CD4-positive, alpha-beta T cell treated with Interleukin-2 at 100 ng/mL for 4 hours (primary cell): Measurements from ENCODE around the gene IFT27.

ENCODE experiments used
- DNase-seq: peaks from one replicate; pipeline ENCODE4 v3.0.0-alpha.2; 2020; ENCODE audit warnings: low spot score

IFT27 gene

GRCh38 chr22:36725366-36726006 lies 50.4 kb downstream of the IFT27 start:
- DNase-seq = no peak

GRCh38 chr22:36724836-36725235 lies 51.1 kb downstream of the IFT27 start:
- DNase-seq = no peak

- DNase-seq = no peak
Observed at GRCh38 chr22:36722055-36722454, 53.9 kb downstream of the IFT27 start.

DNA sequence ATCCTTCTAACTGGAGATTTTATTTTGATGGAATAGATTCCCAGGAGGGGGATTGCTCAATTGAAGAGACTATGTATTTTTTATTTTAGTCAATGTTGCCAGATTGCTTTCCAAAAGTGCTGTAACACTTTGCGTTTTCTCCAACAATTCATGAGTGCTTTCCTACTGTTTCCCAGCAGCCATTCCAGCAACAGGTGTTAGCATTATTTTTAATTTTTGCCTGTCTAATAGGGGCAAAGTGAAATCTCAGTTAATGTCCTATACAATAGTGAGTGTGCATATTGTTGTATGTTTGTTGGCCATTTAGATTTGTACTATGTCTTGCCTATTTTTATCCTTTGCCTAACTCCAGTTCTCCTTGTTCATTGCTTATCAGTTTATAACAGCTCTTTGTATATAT lies 60.3 kb downstream of the IFT27 start:
- no peak for DNase-seq

DNA sequence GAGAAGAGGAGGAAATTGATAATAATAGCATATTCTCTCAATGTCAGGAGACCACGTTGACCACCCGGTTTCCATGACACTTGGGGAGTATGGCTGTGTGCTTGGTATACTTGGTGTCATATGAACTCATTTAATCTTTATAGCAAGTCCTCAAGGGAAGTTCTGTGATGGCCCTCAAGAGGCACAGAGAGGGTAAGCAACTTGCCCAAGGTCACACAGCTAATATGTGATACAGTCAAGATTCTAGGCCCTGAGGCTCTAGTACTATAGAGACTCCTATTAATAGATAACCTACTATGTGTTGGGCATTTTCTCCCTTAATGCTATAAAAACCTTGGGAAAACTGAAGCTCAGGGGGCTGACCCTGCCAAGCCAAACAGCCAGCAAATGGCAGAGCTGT lies 61.8 kb downstream of the IFT27 start:
- no peak for DNase-seq

DNA sequence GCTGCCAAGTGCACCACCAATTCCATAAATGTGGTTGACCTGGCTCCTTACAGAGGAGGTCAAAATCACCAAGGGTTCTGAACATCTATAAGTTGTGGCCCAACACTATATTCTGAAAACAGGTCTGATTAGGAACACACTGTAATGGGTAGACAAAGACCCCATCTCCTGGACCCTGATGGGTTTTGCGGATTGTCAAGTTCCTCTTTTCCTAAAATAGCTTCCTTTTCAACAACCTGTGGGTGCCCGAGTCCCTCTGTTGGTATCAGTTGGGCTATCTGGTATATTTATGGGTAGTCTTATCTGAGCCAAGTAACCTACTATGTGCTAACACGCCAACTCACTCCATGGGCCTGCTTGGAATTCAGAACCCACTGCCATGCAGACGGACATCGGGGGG lies 62.5 kb downstream of the IFT27 start:
- no peak for DNase-seq
